Ectodermal cell (in vitro differentiated cells): ENCODE measurements around the gene DDI2.
"Not testable (repeated sequence)": the region's sequence is repeated elsewhere in the genome, so short reads cannot be mapped to it uniquely, and the experiment has no call there.

Experiments used
- H3K27ac ChIP-seq: 2 replicates; pipeline ENCODE4 v1.7.0; 2013; ENCODE audit warnings: mild to moderate bottlenecking, low read depth, low read length; ENCODE audit not compliant: insufficient read depth, poor library complexity, severe bottlenecking
- H3K27me3 ChIP-seq: 2 replicates; pipeline ENCODE4 v1.7.0; 2013; ENCODE audit warnings: mild to moderate bottlenecking, low read length; ENCODE audit not compliant: insufficient read depth, control insufficient read depth, poor library complexity, severe bottlenecking
- H3K36me3 ChIP-seq: one replicate; pipeline ENCODE4 v1.7.0; 2013; ENCODE audit warnings: low read length; ENCODE audit not compliant: control insufficient read depth, insufficient read depth
- H3K4me1 ChIP-seq: one replicate; pipeline ENCODE4 v1.7.0; 2013; ENCODE audit warnings: low read length; ENCODE audit not compliant: control insufficient read depth, insufficient read depth
- H3K4me3 ChIP-seq: 2 replicates; pipeline ENCODE4 v1.7.0; 2013; ENCODE audit warnings: low read depth, low read length, control low read depth; ENCODE audit not compliant: insufficient read depth
- H3K9me3 ChIP-seq: 2 replicates; pipeline ENCODE4 v1.7.0; 2013; ENCODE audit warnings: mild to moderate bottlenecking, low read length, moderate library complexity; ENCODE audit not compliant: control insufficient read depth
- WGBS, 2 experiments: methylation state at CpG; one replicate each; pipeline ENCODE4 v1.1.7; 2013; ENCODE audit warnings: missing lambda C conversion rate in 2 of 2; 5-methylcytosine and 5-hydroxymethylcytosine counted together

DDI2 gene

DNA sequence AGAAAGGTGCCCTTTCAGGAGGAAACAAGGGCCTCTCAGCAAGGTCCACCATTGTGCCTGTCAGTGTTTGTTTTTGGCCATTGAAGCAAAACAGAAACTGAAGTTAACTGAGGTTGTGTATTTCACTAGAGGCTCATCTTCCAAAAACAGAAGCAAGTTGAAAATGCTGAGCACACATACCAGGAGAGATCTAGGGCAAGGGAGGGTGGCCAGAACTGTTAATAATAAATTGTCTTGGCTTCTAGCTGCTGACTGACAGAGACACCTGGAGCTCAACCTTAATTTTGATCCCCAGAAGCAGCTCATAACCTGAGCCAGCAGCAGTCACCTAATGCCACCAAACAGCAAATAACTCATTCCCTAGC, 37.6 kb upstream of the DDI2 start:
- Histone ChIP-seq H3K4me1 (peaks cover 14% of the 10 kb centered on the region), H3K9me3 (no peaks in the 10 kb centered on the region), H3K4me3 (no peak overlapping the region), H3K36me3 (no peaks in the 10 kb centered on the region), H3K27ac (no peak overlapping the region), H3K27me3 (peaks cover 11% of the 10 kb centered on the region)

DNA sequence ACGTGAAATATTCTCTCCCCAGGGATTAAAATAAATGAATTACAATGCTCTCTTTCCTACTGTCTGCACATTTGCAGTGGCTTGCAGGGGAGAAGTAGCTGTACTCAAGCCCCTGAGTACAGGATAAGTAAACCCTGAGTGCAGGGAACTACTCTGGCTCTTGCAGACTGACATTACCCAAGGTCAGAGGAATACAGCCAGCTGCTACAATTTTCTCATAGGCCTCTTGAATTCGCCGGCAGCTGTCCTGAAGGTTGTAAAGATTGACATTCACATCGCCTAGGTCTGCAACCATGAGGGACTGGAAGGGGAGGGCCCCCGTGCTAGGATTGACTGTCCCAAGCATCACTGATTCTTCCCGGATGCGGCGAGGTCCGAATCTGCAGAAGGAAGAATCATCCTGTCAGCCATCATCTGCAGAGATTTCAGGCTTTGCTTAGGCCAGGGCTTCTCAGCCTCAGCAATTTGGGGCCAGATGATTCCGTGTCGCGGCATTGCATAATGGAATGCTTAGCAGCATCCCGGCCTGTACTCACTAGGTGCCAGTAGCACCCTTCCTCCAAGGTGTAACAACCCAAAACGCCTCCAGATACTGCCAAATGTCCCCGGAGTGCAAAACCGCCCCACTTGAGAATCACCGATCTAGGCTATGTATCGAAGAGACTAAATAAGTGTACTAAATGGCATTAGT, 34.1 kb upstream of the DDI2 start:
- Histone ChIP-seq H3K4me1 (peaks cover 14% of the 10 kb centered on the region), H3K36me3 (no peaks in the 10 kb centered on the region), H3K9me3 (no peaks in the 10 kb centered on the region), H3K27ac (no peak overlapping the region), H3K4me3 (no peak overlapping the region), H3K27me3 (peaks cover 17% of the 10 kb centered on the region)
- whole genome bisulfite sequencing, 2 experiments = 91 to 94% methylated on average over 18 of the region's 18 CpGs

DNA sequence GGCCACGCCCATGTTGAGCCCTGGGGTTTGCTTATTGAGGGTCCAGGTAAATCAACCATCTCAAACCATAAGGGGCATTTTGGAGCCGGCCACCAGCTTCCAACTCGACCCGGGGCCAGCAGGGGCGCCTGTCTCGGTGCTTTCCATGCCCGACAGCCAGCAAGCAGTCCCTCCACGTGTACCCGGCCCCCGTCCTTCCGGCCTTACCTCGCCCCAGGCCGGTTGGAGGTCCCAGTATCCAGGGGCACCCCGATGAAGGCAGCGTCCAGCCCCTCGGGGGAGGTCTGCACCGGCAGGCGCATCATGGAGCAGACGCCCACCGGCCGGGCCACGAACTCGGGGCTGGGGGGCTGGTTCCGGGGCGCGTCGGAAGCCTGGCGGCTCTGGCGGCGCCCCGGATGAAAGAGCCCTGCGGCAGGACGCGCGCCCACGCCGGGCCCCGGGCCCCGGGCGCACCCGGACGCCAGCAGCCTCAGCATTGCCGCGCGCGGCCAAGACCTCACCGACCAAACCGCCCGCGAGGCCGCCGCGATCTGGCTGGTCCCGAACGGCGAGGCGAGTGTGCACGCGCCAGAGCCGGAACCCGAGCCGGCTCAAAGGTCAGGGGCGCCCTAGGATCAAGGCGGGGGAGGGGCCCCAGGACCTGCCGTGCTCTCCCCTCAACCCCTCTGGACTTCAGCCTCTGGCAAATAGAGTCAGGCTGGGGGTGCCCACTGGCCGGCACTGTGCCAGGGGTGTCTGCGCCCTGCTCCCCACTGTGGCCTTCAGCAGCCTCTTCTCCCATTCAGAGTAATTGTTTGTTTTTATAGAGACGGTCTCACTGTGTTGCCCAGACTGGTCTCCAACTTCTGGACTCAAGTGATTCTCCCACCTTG, 32.5 kb upstream of the DDI2 start, which contains the start of gene AGMAT:
Gene AGMAT (minus strand): TSS at position 563 of the 875 bp plus-strand sequence. CDS start 84 bp downstream, at position 479.
- H3K9me3 ChIP-seq = no peaks in the 10 kb centered on the region
- H3K4me3 ChIP-seq = peak within 1 kb of the TSS; percentile 48
- H3K27me3 ChIP-seq = peaks cover 17% of the 10 kb centered on the region
- WGBS, 2 experiments = 4 to 5% methylated on average over 68 of the region's 68 CpGs
- peaks cover under 1% of the 10 kb centered on the region for H3K4me1 ChIP-seq
- H3K36me3 ChIP-seq = no peaks in the 10 kb centered on the region
- no peak within 1 kb of the TSS for H3K27ac ChIP-seq

DNA sequence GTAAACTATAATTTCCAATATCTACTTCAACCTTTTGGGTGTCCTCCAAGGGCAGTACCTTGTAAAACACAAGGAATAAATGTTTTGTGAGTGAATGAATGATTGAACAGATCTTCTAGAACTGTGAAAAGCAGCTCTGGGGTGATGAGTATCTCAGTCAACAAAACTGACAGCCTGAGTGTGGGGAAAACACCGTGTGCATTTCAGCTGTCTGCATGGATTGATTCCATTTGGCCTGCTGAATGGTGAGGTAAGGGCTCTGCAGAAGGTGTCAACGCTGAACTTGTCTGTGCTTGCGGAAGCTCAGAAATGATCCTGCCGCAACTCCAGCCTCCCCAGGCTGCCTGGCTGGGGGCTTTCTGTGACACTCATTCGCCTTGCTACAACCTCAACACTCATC, 25.0 kb upstream of the DDI2 start:
- 88 to 95% methylated on average over 5 of the region's 5 CpGs for WGBS, 2 experiments
- H3K4me3 ChIP-seq = no peak overlapping the region

DNA sequence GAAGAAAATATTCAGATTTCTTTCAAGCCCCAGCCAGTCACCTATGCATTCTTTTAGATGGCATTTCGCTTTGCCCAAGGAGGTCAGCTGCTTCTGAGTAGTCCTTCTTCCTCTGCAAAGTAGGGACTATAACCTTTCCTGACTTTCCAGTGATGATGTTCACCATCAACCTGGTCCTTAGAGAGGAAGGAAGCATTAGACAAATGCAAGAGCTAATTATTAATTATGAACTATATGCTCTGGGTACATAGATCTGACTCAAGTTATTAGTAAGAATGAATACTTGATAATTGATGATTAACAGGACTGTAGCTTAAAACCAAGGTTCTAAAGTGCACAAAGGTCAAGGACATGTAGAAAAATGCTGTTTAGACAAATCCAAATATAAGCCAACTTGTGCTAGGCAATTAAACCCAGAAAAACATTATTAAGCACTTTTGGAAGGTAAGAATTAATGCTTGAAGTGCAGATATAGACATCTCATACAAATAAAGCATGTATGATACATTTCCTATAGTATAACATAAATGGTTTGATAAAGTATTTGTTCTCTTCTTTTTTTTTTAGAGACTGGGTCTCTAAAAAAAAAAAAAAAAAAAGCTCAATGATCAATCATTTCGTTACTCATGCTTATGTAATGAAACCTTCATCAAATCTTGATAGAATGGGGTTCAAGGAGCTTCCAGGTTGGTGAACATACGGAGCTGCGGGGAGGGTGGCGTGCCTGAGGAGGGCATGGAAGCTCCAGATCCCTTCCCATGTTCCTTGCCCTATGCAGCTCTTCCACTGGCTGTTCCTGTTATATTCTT, 21.2 kb upstream of the DDI2 start:
- no peak overlapping the region for H3K27ac ChIP-seq
- H3K9me3 ChIP-seq = no peaks in the 10 kb centered on the region
- no peaks in the 10 kb centered on the region for H3K27me3 ChIP-seq
- no peaks in the 10 kb centered on the region for H3K36me3 ChIP-seq
- H3K4me1 ChIP-seq = no peaks in the 10 kb centered on the region
- no peak overlapping the region for H3K4me3 ChIP-seq
- WGBS, 2 experiments = 87 to 88% methylated on average over 5 of the region's 5 CpGs

More for the DNA sequence above, 25.0 kb upstream of the DDI2 start:
- H3K27me3 ChIP-seq = no peaks in the 10 kb centered on the region
- no peaks in the 10 kb centered on the region for H3K4me1 ChIP-seq
- H3K9me3 ChIP-seq = no peaks in the 10 kb centered on the region
- H3K27ac ChIP-seq = no peak overlapping the region
- no peaks in the 10 kb centered on the region for H3K36me3 ChIP-seq

DNA sequence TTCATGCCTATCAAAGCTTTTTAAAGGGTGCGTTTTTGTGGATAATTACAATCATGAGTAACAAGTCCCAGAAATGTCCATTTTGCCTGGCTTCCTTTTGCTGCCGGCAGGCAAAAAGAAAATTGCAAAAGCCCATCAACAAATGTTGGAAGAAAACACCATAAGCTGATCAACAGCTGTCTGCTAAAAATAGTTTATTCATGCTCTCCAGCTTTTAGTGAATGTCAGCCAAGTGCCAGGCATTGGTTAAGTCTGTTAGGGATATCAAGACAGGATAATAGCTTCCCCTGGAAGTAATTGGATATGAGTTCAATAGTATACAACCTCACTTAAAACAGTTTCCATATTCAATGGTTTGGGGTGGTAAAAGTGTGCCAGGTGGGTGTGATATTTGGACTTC, 18.8 kb upstream of the DDI2 start:
- WGBS, 2 experiments = 93 to 96% methylated on average over 2 of the region's 2 CpGs
- Histone ChIP-seq H3K36me3 (no peaks in the 10 kb centered on the region), H3K4me3 (no peak overlapping the region), H3K9me3 (no peaks in the 10 kb centered on the region), H3K27ac (no peak overlapping the region), H3K4me1 (no peaks in the 10 kb centered on the region), H3K27me3 (no peaks in the 10 kb centered on the region)

GRCh38 chr1:15603050-15603965, 13.9 kb upstream of the DDI2 start:
- 40 to 44% methylated on average over 56 of the region's 56 CpGs for WGBS, 2 experiments
- Histone ChIP-seq H3K9me3 (no peaks in the 10 kb centered on the region), H3K4me3 (peak overlapping the region; percentile 46), H3K4me1 (no peaks in the 10 kb centered on the region), H3K27me3 (no peaks in the 10 kb centered on the region), H3K27ac (no peak overlapping the region), H3K36me3 (no peaks in the 10 kb centered on the region)

GRCh38 chr1:15603966-15604282, 13.3 kb upstream of the DDI2 start:
- H3K4me1 ChIP-seq, H3K27ac ChIP-seq, H3K27me3 ChIP-seq, H3K9me3 ChIP-seq, H3K36me3 ChIP-seq, H3K4me3 ChIP-seq: not testable (repeated sequence)
- WGBS, 2 experiments = 93 to 94% methylated on average over 13 of the region's 13 CpGs

GRCh38 chr1:15604400-15604799, 12.9 kb upstream of the DDI2 start:
- not testable (repeated sequence) for H3K9me3 ChIP-seq, H3K4me3 ChIP-seq, H3K27ac ChIP-seq, H3K27me3 ChIP-seq, H3K36me3 ChIP-seq, H3K4me1 ChIP-seq
- 94 to 97% methylated on average over 21 of the region's 21 CpGs for WGBS, 2 experiments
